Measurements from ENCODE around the gene GALNT11.
A peak's percentile ranks its signal among the peaks of the same experiment; 100 is the strongest.
"Not testable (repeated sequence)": the region's sequence is repeated elsewhere in the genome, so short reads cannot be mapped to it uniquely, and the experiment has no call there.

GALNT11 gene

GRCh38 chr7:152025937-152026890, 740 bp downstream of the GALNT11 start:
- H3K4me3 ChIP-seq (ENCODE audit: low read depth, low read length), result peak overlapping the region; percentile 66
- in situ Hi-C loops (cut with HindIII; ENCODE audit: low sequenced_read_pairs), result no loop called here
- DNase-seq (ENCODE audit: low read depth), result no peak
- TF ChIP-seq, protein P1, sequence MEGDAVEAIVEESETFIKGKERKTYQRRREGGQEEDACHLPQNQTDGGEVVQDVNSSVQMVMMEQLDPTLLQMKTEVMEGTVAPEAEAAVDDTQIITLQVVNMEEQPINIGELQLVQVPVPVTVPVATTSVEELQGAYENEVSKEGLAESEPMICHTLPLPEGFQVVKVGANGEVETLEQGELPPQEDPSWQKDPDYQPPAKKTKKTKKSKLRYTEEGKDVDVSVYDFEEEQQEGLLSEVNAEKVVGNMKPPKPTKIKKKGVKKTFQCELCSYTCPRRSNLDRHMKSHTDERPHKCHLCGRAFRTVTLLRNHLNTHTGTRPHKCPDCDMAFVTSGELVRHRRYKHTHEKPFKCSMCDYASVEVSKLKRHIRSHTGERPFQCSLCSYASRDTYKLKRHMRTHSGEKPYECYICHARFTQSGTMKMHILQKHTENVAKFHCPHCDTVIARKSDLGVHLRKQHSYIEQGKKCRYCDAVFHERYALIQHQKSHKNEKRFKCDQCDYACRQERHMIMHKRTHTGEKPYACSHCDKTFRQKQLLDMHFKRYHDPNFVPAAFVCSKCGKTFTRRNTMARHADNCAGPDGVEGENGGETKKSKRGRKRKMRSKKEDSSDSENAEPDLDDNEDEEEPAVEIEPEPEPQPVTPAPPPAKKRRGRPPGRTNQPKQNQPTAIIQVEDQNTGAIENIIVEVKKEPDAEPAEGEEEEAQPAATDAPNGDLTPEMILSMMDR (IDR thresholded peaks at IDR 0.05; ENCODE audit: low read depth, low read length, missing control alignments), result no peak

DNA sequence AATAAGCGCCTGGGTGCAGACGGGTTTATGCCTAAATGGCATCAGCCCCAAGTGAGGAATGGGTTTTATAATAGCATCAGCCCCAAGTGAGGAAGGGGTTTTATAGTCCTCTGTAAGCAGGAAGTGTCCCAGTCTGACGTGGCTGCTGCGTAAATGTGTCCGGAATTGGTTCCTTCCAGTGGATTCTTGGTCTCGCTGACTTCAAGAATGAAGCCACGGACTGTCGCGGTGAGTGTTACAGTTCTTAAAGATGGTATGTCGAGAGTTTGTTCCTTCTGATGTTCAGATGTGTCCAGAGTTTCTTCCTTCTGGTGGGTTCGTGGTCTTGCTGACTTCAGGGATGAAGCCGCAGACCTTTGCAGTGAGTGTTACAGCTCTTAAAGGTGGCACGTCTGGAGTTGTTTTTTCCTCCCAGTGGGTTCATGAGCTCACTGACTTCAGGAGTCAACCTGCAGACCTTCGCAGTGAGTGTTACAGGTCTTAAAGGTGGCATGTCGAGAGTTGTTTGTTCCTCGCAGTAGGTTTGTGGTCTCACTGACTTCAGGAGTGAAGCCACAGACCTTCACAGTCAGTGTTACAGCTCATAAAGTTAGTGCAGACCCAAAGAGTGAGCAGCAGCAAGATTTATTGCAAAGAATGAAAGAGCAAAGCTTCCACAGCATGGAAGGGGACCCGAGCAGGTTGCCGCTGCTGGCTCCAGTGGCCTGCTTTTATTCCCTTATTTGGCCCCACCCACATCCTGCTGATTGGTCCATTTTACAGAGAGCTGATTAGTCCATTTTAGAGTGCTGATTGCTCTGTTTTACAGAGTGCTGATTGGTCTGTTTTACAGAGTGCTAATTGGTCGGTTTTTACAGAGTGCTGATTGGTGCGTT, 2.3 kb downstream of the GALNT11 start:
- in situ Hi-C loops (cut with HindIII; ENCODE audit: low sequenced_read_pairs); H3K4me3 ChIP-seq (ENCODE audit: low read depth, low read length); DNase-seq (ENCODE audit: low read depth): not testable (repeated sequence)

DNA sequence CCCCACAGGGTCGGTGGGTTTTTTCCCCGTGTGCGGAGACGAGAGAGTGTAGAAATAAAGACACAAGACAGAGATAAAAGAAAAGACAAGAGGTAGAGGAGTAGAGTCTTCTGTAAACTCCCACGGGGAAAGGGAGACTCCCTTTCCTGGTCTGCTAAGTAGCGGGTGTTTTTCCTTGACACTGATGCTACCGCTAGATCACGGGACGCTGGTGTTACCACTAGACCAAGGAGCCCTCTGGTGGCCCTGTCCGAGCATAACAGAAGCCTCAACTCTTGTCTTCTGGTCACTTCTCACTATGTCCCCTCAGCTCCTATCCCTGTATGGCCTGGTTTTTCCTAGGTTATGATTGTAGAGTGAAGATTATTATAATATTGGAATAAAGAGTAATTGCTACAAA, 4.6 kb downstream of the GALNT11 start:
- in situ Hi-C loops (cut with HindIII; ENCODE audit: low sequenced_read_pairs); DNase-seq (ENCODE audit: low read depth); H3K4me3 ChIP-seq (ENCODE audit: low read depth, low read length): not testable (repeated sequence)
- TF ChIP-seq, protein P1 (IDR thresholded peaks at IDR 0.05; ENCODE audit: low read depth, low read length, missing control alignments), result peak; percentile 35

DNA sequence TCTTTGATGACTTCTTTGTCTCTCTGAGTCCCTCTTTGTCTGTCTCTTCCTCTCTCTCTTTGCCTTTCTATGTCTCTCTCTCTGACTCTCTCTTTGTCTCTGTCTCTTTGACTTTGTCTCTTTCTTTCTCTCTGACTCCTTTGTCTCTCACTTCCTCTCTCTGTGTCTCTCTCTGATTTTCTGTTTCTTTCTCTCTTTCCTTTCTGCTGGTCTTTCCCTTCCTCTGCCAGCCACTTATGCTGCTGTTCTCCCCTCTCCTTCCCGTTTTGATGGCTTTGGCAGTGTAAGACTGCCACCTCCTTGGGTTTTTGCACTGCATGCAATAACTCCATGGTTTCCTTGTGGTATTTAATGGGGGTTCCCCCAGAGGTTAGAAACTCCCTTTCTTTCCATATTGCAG, 5.2 kb downstream of the GALNT11 start:
- DNase-seq (ENCODE audit: low read depth); in situ Hi-C loops (cut with HindIII; ENCODE audit: low sequenced_read_pairs); H3K4me3 ChIP-seq (ENCODE audit: low read depth, low read length): not testable (repeated sequence)

GRCh38 chr7:152035817-152036216, 10.3 kb downstream of the GALNT11 start:
- TF ChIP-seq, protein P1 (IDR thresholded peaks at IDR 0.05; ENCODE audit: low read depth, low read length, missing control alignments), result no peak
- in situ Hi-C loops (cut with HindIII; ENCODE audit: low sequenced_read_pairs), result no loop called here
- DNase-seq (ENCODE audit: low read depth), result no peak
- no peak overlapping the region for H3K4me3 ChIP-seq (ENCODE audit: low read depth, low read length)

DNA sequence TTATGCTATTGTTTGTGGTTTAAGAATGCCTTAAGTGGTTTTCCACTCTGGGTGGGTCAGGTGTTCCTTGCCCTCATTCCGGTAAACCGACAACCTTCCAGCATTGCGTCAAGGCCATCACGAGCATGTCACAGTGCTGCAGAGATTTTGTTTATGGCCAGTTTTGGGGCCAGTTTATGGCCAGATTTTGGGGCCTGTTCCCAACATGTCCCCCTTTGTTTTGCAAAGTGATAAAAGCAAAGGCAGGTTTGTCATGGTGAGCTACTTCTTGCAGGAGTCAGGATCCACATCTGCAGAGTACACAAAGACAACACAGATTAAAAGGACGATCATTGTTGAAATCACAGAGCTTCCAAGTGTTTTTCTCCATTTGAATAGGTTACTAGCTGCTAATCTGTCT, 12.9 kb downstream of the GALNT11 start:
- in situ Hi-C loops (cut with HindIII; ENCODE audit: low sequenced_read_pairs); DNase-seq (ENCODE audit: low read depth); H3K4me3 ChIP-seq (ENCODE audit: low read depth, low read length): not testable (repeated sequence)

DNA sequence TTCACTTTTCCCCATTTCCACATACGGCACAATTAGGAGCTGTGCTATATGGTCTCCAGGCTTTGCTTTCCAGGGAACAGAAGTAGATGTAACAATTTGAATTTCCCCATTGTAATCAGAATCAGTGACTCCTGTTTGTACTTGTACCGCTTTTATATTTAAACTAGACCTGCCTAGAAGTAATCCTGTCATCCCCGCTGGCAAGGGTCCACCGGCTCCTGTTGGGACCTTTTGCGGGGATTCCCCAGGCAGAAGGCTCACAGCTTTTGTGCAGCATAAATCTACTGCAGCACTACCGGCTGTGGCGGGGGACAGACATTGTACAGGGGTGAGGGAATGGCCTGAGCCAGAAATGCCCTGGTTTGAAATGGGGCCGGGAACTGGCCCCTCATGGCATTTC, 17.6 kb downstream of the GALNT11 start:
- in situ Hi-C loops (cut with HindIII; ENCODE audit: low sequenced_read_pairs); H3K4me3 ChIP-seq (ENCODE audit: low read depth, low read length); DNase-seq (ENCODE audit: low read depth): not testable (repeated sequence)

- H3K4me3 ChIP-seq (ENCODE audit: low read depth, low read length); DNase-seq (ENCODE audit: low read depth); in situ Hi-C loops (cut with HindIII; ENCODE audit: low sequenced_read_pairs): not testable (repeated sequence)
These were observed 19.4 kb downstream of the GALNT11 start for GRCh38 chr7:152044909-152045308.

DNA sequence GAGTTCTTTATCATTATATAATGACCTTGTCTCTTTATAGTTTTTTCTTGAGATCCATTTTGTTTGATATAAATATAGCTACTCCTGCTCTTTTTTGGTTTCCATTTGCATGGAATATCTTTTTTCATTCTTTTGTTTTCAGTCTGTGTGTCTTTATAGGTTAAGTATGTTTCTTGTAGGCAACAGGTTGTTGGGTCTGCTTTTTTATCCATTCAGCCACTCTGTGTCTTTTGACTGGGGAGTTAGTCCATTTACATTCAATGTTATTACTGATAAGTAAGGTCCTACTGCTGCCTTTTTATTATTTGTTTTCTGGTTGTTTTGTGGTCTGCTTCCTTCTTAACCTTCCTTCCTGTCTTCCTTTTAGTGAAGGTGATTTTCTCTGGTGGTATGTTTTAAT, 21.1 kb downstream of the GALNT11 start:
- TF ChIP-seq, protein P1 (IDR thresholded peaks at IDR 0.05; ENCODE audit: low read depth, low read length, missing control alignments), result no peak
- in situ Hi-C loops (cut with HindIII; ENCODE audit: low sequenced_read_pairs), result no loop called here
- DNase-seq (ENCODE audit: low read depth), result no peak
- no peak overlapping the region for H3K4me3 ChIP-seq (ENCODE audit: low read depth, low read length)
